Spleen (tissue), 11 donors: ENCODE results near the gene SRGAP1. TPM values are rescaled to one million over a fixed set of nuclear protein-coding genes. Genes with fewer than 3 reads are reported as not detected.

Experiments
- DNase-seq: peaks from one replicate; pipeline ENCODE4 v3.0.0-alpha.2; 2020
- H3K27ac ChIP-seq, 8 donors: fragments of 200-600 bp; sonication (generic) in 7 of 8; 1 replicate in 4 of 8; 2 replicates in 4 of 8; pipeline versions ENCODE4 v1.5.0 to v1.8.0; 2016 to 2021; ENCODE audit warnings: inconsistent platforms in 4 of 8, mild to moderate bottlenecking in 4 of 8, moderate library complexity in 1 of 8
- H3K27me3 ChIP-seq, 7 donors: fragments of 200-600 bp; sonication (generic) in 6 of 7; replicated peaks in 1 of 7; 1 replicate in 4 of 7; 2 replicates in 3 of 7; pipeline versions ENCODE4 v1.5.0 to v1.8.0; 2016 to 2021; ENCODE audit warnings: inconsistent platforms in 3 of 7, mild to moderate bottlenecking in 1 of 7
- H3K36me3 ChIP-seq, 6 donors: fragments of 200-600 bp; sonication (generic) in 5 of 6; 1 replicate in 4 of 6; 2 replicates in 2 of 6; pipeline versions ENCODE4 v1.5.0 to v1.8.0; 2016 to 2021; ENCODE audit warnings: inconsistent platforms in 2 of 6
- H3K4me1 ChIP-seq, 6 donors: fragments of 200-600 bp; sonication (generic) in 5 of 6; 1 replicate in 3 of 6; 2 replicates in 3 of 6; pipeline versions ENCODE4 v1.5.0 to v1.8.0; 2016 to 2021; ENCODE audit warnings: inconsistent platforms in 3 of 6
- H3K4me3 ChIP-seq, 8 donors: fragments of 200-600 bp; sonication (generic) in 7 of 8; 1 replicate in 4 of 8; 2 replicates in 4 of 8; pipeline versions ENCODE4 v1.5.0 to v1.8.0; 2016 to 2021; ENCODE audit warnings: inconsistent platforms in 4 of 8, mild to moderate bottlenecking in 4 of 8, moderate library complexity in 2 of 8
- H3K9me3 ChIP-seq, 8 donors: fragments of 200-600 bp; sonication (generic) in 7 of 8; 1 replicate in 4 of 8; 2 replicates in 4 of 8; pipeline versions ENCODE4 v1.5.0 to v1.8.0; 2016 to 2021; ENCODE audit warnings: inconsistent platforms in 4 of 8
- CTCF ChIP-seq, 11 experiments: fragments of 200-600 bp in 7 of 11; fragments of 450-650 bp in 4 of 11; sonication (generic) in 4 of 11; IDR thresholded peaks in 8 of 11; conservative IDR thresholded peaks in 3 of 11; 1 replicate in 7 of 11; 2 replicates in 4 of 11; pipeline versions ENCODE4 v1.4.0 to v1.8.0; 2016 to 2021; ENCODE audit warnings: antibody characterized with exemption in 11 of 11, inconsistent platforms in 4 of 11, mild to moderate bottlenecking in 1 of 11
- POLR2A ChIP-seq, 3 donors: fragments of 450-650 bp; IDR thresholded peaks; one replicate each; pipeline ENCODE4 v1.5.1; 2017; ENCODE audit warnings: antibody characterized with exemption in 3 of 3, mild to moderate bottlenecking in 1 of 3
- POLR2AphosphoS5 ChIP-seq, 3 donors: sonication (generic); formaldehyde crosslinking; IDR thresholded peaks; one replicate each; pipeline ENCODE4 v1.5.1; 2017; ENCODE audit warnings: antibody characterized with exemption in 3 of 3
- WGBS, 5 donors: extraction: QIAGEN DNeasy Blood & Tissue Kit in 3 of 5; methylation state at CpG; one replicate each; pipeline versions ENCODE4 v1.1.5 to v1.1.7; 2013 to 2018; 5-methylcytosine and 5-hydroxymethylcytosine counted together
- intact Hi-C: fragments of 100-400 bp; cut with DNase I; formaldehyde crosslinking; loops from one replicate; pipeline ENCODE4 v1.15.0; 2023; ENCODE audit warnings: low total_unique reads
- polyA plus RNA-seq, 3 donors: library from polyadenylated mRNA; stranded (reverse); fragments of 200-250 nt; gene quantifications; one replicate each; pipeline ENCODE4 v1.2.1, GENCODE V29; 2013
- total RNA-seq, 7 donors: library from RNA; depleted of rRNA in 3 of 7; stranded (reverse); fragments of >200 nt in 3 of 7; fragmentation: NEBNext Ultra II Directional in 4 of 7; extraction: Animal tissue kit (Norgen Biotek cat#: 25700) in 4 of 7; gene quantifications; one replicate each; pipeline versions ENCODE4 v1.1.0 to v1.2.1, GENCODE V29; 2016 to 2021
- donor health status: healthy with polysubstance abuse.
- donor health status: DM: no; HTN: no; CAD: no; lungs with moderate emphysema.
- donor health status: DM: no; HTN: no; CAD: no.
- donor health status: Bipolar disorder and iron deficiency.
- donor health status: healthy.
- donor health status: DM: no; HTN: no; CAD: no.
- donor health status: DM: yes; HTN: yes; CAD: no.

SRGAP1 gene
- total and polyA plus RNA-seq, 10 donors: 0.37 to 20.1 (median 13.4) TPM

- Histone ChIP-seq H3K4me1 (peaks cover 3 to 49% (median 23%) of the 10 kb centered on the region in 6 donors), H3K27ac (peak overlapping the region; percentile 39 to 93 (median 89)), H3K36me3 (no peaks in the 10 kb centered on the region), H3K9me3 (no peaks in the 10 kb centered on the region), H3K4me3 (peak overlapping the region; percentile 39 to 96 (median 73)), H3K27me3 (peaks cover 0 to 28% (median 4%) of the 10 kb centered on the region in 7 donors)
- no peak for DNase-seq
- WGBS, 5 donors: 11 to 35% (median 13%) methylated on average over 12 to 28 of the region's 28 CpGs
- intact Hi-C loops: loop anchor here (5.0 kb wide), 2 partner anchors 339 to 414 kb away; no protein-coding TSS in a partner anchor
- TF ChIP-seq CTCF (IDR thresholded peaks at IDR 0.05 in 8 of 11, conservative IDR thresholded peaks at IDR 0.05 in 3 of 11) (no peak), POLR2AphosphoS5 (IDR thresholded peaks at IDR 0.05) (no peak), POLR2A (IDR thresholded peaks at IDR 0.05) (no peak)
Measured at GRCh38 chr12:63843254-63843720, 1.2 kb upstream of the SRGAP1 start.

GRCh38 chr12:63843721-63844390, 644 bp upstream of the SRGAP1 start:
- Histone ChIP-seq H3K36me3 (no peaks in the 10 kb centered on the region), H3K27me3 (peaks cover 0 to 28% (median 4%) of the 10 kb centered on the region in 7 donors), H3K4me1 (peaks cover 3 to 54% (median 23%) of the 10 kb centered on the region in 6 donors), H3K9me3 (no peaks in the 10 kb centered on the region), H3K27ac (peak overlapping the region; percentile 64 to 93 (median 89)), H3K4me3 (peak overlapping the region; percentile 39 to 96 (median 73))
- TF ChIP-seq CTCF (IDR thresholded peaks at IDR 0.05 in 8 of 11, conservative IDR thresholded peaks at IDR 0.05 in 3 of 11): peak; percentile 57 to 97 (median 89)
- TF ChIP-seq POLR2A (IDR thresholded peaks at IDR 0.05): no peak
- peak; percentile 66 to 87 (median 85) for TF ChIP-seq POLR2AphosphoS5 (IDR thresholded peaks at IDR 0.05)
- WGBS, 5 donors: 0 to 1% (median 0%) methylated on average over 24 to 80 of the region's 80 CpGs
- peak; percentile 94 for DNase-seq
- intact Hi-C loops: loop anchor here (5.0 kb wide), 2 partner anchors 338 to 413 kb away; no protein-coding TSS in a partner anchor

- no peaks in the 10 kb centered on the region for H3K36me3 ChIP-seq
- peak overlapping the region in 5 of 8 donors; percentile 62 to 96 (median 75) for H3K4me3 ChIP-seq
- no peaks in the 10 kb centered on the region for H3K9me3 ChIP-seq
- WGBS, 5 donors: 48 to 75% (median 55%) methylated on average over 2 of the region's 2 CpGs
- no peak for DNase-seq
- TF ChIP-seq POLR2AphosphoS5 (IDR thresholded peaks at IDR 0.05) (no peak), CTCF (IDR thresholded peaks at IDR 0.05 in 8 of 11, conservative IDR thresholded peaks at IDR 0.05 in 3 of 11) (no peak), POLR2A (IDR thresholded peaks at IDR 0.05) (no peak)
- H3K27ac ChIP-seq: no peak overlapping the region
- peaks cover 0 to 28% (median 4%) of the 10 kb centered on the region in 7 donors for H3K27me3 ChIP-seq
- peaks cover 3 to 57% (median 23%) of the 10 kb centered on the region in 6 donors for H3K4me1 ChIP-seq
- intact Hi-C loops: no loop called here
Measured at GRCh38 chr12:63845726-63846125, 1.2 kb downstream of the SRGAP1 start.
